HG03175 (cell line): ENCODE results near the gene RPL39.
"Not testable (repeated sequence)": the region's sequence is repeated elsewhere in the genome, so short reads cannot be mapped to it uniquely, and the experiment has no call there.

Experiments used
- ATAC-seq: cut with Tn5 transposase; IDR thresholded peaks from one replicate; pipeline ENCODE4 v1.9.1; 2021; ENCODE audit warnings: mild to moderate bottlenecking, moderate library complexity; ENCODE audit not compliant: unreplicated experiment

Gene RPL39

GRCh38 chrX:119791437-119792231 is at the start of gene RPL39:
Gene RPL39, minus strand, starts transcription at chrX:119791630. Its CDS starts 54 bp downstream, at chrX:119791576.
- ATAC-seq, result peak; percentile 93

- ATAC-seq, result no peak
These were observed 42.5 kb upstream of the RPL39 start for GRCh38 chrX:119833905-119834304.

- ATAC-seq, result no peak
These were observed 37.0 kb upstream of the RPL39 start for GRCh38 chrX:119828446-119828845.

- no peak for ATAC-seq
These were observed 35.0 kb upstream of the RPL39 start for GRCh38 chrX:119826399-119826959.

GRCh38 chrX:119824221-119824620 is 32.8 kb upstream of the RPL39 start:
- not testable (repeated sequence) for ATAC-seq

- peak; percentile 94 for ATAC-seq
These were observed 30.3 kb upstream of the RPL39 start for GRCh38 chrX:119821703-119822102.

GRCh38 chrX:119817130-119817690 is 25.8 kb upstream of the RPL39 start:
- no peak for ATAC-seq

- no peak for ATAC-seq
These were observed 24.9 kb upstream of the RPL39 start for GRCh38 chrX:119816300-119816699.

GRCh38 chrX:119809185-119809666 is 17.8 kb upstream of the RPL39 start:
- no peak for ATAC-seq

- not testable (repeated sequence) for ATAC-seq
These were observed 17.0 kb upstream of the RPL39 start for GRCh38 chrX:119808461-119808860.

GRCh38 chrX:119802546-119802945 is 11.1 kb upstream of the RPL39 start:
- ATAC-seq, result no peak

- no peak for ATAC-seq
These were observed 10.1 kb upstream of the RPL39 start for GRCh38 chrX:119801253-119802221.

GRCh38 chrX:119790977-119791436 is 423 bp downstream of the RPL39 start:
- peak; percentile 32 for ATAC-seq

- no peak for ATAC-seq
These were observed 6.5 kb downstream of the RPL39 start for GRCh38 chrX:119784747-119785446.

GRCh38 chrX:119783026-119783425 is 8.4 kb downstream of the RPL39 start:
- no peak for ATAC-seq

GRCh38 chrX:119778829-119779228 is 12.6 kb downstream of the RPL39 start:
- no peak for ATAC-seq

GRCh38 chrX:119775517-119776238 is 15.8 kb downstream of the RPL39 start:
- ATAC-seq, result peak; percentile 68

- not testable (repeated sequence) for ATAC-seq
These were observed 22.0 kb downstream of the RPL39 start for GRCh38 chrX:119769388-119769787.

- not testable (repeated sequence) for ATAC-seq
These were observed 23.0 kb downstream of the RPL39 start for GRCh38 chrX:119768436-119768835.
